Muscle of back (tissue), 11 donors: ENCODE results near the gene COPG1. TPM values are rescaled to one million over a fixed set of nuclear protein-coding genes. Genes with fewer than 3 reads are reported as not detected.

Experiments
- DNase-seq, 3 donors: peaks; one replicate each; pipeline versions ENCODE4 v3.0.0 to v3.0.0-alpha.2; 2013
- polyA plus RNA-seq, 10 donors: library from polyadenylated mRNA; unstranded; fragments of 120-200 nt; gene quantifications; one replicate each; pipeline ENCODE4 v1.2.1, GENCODE V29; 2013; ENCODE audit not compliant: insufficient read length in 10 of 10

Gene COPG1
- polyA plus RNA-seq, 10 donors = 103 to 143 (median 112) TPM

GRCh38 chr3:129312671-129313414, 63.4 kb downstream of the COPG1 start:
- DNase-seq = peak in 1 of 3 donors; percentile 41

- DNase-seq = no peak
These were observed 63.9 kb downstream of the COPG1 start for GRCh38 chr3:129313415-129313664.

GRCh38 chr3:129313665-129314385, 64.4 kb downstream of the COPG1 start:
- DNase-seq = peak in 1 of 3 donors; percentile 53

DNA sequence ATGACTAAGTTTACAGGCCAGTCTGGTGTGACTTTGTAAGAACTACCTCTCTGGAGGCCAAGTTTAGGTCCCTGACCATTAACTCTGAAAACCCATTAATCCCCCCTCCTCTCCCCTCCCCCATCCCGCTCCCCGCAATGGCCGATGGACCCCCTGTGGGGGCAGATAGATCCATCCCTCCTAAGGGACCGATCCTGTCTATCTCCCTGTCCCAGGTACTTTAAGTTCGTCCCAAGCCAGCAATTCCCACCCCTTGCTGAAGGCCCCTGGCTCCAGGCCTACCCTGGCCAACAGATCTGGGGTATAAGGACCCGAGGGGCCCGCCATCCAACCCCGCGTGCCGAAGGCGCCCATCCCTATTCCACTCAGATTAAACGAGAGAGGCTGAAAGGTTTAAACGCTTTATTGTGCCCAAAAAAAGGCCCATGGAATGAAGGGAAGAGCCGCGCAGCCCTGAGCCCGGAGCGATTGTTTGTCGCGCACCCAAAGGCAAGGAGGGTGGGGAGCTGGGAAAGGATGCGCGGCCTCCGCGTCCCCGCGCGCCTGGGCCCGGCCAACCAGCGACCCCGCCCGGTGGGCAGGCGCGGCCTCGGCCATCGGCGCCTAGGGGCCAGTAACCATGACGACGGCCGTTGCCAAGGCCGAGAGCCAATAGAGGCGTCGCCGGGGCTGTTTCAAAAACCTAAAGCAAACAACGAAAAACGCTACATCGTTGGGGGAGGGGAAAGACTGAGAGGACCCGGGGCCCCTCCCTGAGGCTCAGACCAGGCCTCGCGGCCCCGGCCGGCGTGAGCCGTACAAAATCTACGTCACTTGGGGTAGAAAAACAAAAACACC, 65.2 kb downstream of the COPG1 start:
- peak; percentile 91 to 97 (median 95) for DNase-seq

DNA sequence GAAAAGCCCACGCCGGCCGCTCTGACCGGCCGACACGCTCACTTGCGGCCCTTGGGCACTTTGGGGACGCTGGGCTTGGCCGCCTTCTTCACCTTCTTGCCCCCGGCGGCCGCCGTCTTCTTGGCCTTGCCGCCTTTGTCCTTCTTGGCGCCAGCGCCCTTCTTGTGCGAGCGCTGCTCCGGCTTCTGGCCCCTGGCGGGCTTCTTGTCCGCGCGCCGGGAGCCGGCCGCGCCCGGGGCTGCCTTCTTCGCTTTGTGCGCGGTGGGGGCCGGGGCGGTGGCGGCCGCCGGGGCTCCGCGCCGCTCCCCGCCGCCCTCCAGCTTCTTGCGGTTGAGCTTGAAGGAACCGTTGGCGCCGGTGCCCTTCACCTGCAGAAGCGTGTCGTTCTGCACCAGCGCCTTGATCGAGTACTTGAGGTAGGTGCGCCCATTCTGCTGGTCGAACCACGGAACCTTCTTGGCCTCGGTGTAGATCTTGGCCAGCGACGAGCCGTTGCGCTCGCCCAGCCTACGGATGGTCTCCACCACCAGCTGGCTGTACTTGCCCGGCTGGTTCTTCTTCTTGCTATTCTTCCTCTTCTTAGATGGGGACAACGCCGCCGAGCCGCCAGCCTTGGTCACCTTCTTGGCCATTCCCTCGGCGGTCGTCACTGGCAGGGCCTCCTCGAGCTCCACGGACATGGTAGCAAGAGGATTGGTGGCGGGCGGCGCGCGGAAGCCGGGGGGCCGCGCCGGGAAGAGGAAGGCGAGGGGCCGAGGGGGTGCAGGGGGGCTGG, 66.0 kb downstream of the COPG1 start:
- DNase-seq = peak in 1 of 3 donors; percentile 69

- DNase-seq = no peak
These were observed 66.5 kb downstream of the COPG1 start for GRCh38 chr3:129315998-129316247.

DNA sequence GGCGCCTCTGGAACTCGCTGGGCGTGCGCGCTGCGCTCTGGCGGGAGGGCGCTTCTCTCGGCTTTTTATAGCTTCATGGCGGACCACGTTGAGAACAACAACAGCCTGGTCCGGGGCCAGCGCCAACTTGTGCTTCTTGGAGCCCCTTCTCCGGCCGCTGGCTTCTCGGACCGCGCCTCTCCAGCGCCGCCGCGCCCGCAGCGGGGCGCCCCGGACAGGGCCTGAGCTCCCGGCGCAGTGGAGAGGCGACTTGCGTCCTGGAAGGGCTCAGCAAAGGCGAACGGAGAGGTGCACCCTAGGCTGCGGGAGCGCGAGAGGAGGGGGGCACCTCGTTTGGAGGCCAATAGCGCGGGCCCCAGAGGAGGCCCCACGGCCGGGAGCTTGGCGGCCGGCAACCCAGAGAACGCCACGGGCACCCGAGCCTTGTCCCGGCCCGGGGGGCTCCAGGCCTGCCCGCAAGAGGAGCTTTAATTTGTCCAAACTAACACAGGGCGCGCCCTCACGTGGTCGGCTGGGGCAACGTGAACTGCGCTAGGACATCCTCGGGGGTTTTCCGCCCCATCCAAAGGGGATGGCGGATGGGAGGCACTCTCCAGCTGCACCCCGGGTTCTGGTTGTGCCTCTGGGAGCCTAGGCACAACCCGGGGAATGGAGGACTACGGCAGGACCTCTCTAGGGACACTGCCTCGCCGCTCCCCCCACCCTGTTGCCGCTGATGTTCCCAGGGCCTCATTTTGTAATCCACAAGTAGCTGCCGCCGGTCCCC, 67.0 kb downstream of the COPG1 start:
- peak; percentile 83 to 93 (median 87) for DNase-seq

DNA sequence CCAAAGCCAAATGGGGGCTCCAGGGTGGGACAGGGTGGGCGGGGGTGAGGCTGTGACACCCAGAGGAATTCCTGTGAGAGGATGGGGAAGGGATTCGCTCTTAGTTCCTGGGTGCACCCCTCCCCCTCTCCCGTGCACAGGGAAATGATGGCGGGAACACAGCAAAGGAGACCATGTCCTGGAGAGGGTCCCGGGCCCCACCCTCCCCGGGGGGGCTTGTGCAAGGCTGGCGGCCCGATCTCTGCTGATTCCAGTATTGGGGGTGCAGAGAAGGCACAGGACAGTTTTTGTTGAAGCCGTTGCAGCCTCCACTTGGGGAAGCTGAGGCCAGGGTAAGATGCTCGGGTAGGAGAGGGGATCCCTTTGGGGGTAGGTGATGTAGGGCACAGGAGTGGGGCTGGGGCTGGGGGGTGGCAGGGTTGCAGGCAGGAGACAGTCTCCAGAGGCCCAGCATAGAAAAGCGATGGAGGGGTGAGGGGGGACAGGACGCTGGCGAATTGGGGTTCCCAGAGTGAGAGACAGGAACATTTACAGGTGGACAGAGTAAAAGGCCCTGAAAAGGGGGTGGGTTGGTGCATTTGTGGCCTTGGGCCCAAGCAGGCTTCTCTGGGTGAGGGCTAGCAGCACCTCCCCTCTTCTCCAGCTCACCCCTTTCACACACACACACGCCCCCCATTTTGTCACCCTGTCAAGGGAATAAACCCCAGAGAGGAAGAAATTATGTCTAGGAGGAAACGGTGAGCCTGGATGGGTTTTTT, 67.8 kb downstream of the COPG1 start:
- DNase-seq = no peak

DNA sequence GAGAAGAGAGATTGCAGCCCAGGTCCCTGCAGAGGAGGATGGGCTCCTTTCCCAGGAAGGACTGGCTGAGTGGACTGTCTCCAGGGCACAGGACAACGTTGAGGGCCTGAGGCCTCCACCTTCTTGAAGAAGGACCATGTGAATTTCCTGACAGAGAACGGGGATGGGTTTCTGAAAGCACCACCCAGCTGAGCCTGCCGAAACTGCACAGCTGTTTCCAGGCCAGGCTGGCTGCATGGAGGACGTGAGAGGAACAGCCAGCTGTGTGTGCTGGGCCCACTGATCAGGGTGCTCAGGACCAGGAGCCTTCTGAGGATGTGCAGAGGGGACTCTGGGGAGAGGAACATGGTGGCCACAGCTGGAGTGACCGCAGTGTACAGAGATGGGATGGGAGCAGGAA, 68.4 kb downstream of the COPG1 start:
- peak in 1 of 3 donors; percentile 38 for DNase-seq

DNA sequence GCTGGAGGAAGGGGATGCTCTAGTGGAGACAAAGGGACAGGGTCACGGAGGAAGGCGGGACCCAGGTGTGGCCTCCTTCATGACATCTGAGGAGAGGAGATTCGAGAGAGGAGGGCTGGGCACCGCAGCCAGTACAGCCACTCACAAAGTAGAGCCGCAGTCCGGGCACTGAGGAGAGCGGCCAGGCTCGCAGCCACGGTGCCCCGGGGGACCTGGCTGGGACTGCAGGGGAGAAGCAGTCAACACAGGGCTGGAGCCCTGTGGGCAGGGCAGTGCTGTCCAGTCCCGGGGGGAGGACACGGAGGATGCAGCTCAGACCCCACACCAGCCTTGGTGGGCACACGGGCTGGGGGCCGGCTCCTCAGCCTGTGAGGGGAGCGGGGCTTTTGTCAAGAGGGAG, 69.5 kb downstream of the COPG1 start:
- no peak for DNase-seq

- no peak for DNase-seq
These were observed 70.9 kb downstream of the COPG1 start for GRCh38 chr3:129320261-129320660.

GRCh38 chr3:129320825-129321487, 71.5 kb downstream of the COPG1 start:
- no peak for DNase-seq

GRCh38 chr3:129321887-129322286, 72.5 kb downstream of the COPG1 start:
- no peak for DNase-seq

DNA sequence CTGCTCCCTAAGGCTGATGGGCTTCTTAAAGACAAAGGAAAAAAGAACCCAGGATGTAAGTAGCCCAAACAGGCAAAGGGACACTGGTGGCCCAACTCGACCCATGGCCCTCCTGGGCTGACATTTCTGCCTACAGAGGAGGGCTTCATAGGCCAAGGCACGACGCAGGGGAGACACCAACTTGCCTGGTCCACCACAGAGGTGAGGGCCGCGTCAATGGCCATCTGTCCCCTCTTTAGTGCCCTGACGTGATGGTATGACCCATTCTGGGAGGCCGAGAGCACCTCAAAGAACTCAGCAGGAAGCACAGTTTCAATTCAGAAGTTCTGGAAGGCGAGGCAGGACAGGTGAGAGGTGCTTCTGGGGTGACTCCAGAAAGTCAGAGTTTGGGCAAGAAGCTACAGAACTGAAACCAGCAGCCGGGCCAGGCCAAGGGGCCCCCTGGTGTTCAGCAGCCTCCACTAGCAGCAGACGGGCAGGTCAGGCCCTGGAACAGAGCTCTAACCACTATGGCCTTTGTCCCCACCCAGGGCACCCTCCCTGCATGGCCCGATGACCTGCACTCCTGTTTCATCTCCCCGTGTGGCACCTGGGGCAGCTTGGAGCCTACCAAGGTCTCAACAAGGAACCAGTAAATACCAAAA, 74.4 kb downstream of the COPG1 start:
- DNase-seq = no peak

DNA sequence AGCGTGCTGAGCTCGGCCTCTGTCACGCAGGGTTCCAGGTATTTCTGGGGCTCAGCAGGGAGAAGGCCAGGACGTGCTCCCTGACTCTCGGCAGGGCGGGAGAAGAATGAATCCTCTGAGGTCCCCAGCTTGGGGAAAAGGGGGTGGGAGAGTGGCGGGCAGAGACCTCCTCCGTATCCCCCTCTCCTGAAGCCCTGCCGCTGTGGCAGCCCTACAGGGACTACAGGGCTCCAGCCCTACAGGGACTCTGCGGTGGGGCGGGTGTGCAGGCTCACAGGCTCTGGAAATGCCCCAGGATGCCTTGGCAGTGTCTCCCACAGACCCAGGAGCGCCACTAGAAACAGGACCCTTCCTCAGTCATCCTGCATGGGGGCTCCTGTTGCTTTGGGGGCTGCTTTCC, 75.4 kb downstream of the COPG1 start:
- DNase-seq = no peak

- no peak for DNase-seq
These were observed 76.0 kb downstream of the COPG1 start for GRCh38 chr3:129325383-129325782.

DNA sequence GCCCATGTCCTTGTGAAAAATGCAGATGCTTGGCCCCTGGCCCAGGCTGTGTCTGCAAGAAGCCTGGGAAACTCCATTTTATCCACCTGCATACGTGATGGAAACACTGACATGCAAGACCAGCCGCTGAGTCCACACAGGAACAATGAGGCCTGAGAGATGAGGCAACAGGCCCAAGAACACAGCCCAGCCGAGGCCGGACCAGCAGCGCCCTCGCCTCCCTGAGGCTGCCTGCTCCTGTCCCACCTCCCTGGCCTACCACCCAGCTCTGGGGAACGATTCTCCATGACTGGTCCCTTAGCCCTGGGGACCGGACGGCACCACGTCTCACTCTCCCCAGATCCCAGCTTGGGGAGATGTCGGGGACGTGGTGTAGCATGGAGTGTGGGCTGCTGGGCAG, 76.7 kb downstream of the COPG1 start:
- no peak for DNase-seq

GRCh38 chr3:129326595-129326994, 77.2 kb downstream of the COPG1 start:
- no peak for DNase-seq
